LNCAP (cell line): ENCODE measurements around the gene OR6S1.

Experiments
- TF ChIP-seq, protein P1 (sequence below): fragments of 450-650 bp; IDR thresholded peaks from 2 replicates; pipeline ENCODE4 v1.5.1; 2017; ENCODE audit warnings: mild to moderate bottlenecking

The OR6S1 gene

GRCh38 chr14:20631023-20631879, 10.2 kb downstream of the OR6S1 start:
- TF ChIP-seq, protein P1, sequence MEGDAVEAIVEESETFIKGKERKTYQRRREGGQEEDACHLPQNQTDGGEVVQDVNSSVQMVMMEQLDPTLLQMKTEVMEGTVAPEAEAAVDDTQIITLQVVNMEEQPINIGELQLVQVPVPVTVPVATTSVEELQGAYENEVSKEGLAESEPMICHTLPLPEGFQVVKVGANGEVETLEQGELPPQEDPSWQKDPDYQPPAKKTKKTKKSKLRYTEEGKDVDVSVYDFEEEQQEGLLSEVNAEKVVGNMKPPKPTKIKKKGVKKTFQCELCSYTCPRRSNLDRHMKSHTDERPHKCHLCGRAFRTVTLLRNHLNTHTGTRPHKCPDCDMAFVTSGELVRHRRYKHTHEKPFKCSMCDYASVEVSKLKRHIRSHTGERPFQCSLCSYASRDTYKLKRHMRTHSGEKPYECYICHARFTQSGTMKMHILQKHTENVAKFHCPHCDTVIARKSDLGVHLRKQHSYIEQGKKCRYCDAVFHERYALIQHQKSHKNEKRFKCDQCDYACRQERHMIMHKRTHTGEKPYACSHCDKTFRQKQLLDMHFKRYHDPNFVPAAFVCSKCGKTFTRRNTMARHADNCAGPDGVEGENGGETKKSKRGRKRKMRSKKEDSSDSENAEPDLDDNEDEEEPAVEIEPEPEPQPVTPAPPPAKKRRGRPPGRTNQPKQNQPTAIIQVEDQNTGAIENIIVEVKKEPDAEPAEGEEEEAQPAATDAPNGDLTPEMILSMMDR = no peak

DNA sequence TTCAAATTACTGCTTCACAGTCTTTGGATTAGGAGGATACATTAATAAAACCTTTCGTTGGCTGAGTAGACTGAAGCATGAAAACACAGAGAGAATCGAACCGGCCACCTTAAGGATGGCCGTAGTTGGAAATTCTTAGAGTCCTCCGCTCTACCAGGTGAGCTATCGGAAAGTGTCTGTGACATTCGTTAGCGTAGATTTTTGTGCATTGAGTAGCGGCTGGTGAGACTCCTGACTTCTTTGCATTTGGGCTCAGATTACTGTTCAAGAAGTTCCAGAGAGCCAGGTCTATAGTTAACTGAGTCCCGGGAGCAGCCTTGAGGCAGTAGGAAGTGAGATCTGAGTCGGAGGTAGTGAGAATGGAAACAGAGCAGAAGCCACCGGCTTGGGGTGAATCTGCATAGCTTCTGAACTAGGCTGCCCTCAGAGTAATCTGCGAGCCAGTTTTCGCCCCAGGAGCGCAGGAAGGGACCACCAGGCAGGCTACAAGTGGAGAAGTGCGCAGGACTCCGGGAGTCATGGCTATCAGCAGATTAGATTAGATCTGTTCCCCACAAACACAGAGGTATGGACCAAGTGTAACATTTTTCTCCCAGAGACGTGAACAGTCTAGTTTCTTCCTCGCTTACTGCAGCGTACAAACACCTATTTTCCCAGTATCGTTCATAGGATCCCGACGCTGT, 11.0 kb downstream of the OR6S1 start:
- TF ChIP-seq, protein P1 = no peak

DNA sequence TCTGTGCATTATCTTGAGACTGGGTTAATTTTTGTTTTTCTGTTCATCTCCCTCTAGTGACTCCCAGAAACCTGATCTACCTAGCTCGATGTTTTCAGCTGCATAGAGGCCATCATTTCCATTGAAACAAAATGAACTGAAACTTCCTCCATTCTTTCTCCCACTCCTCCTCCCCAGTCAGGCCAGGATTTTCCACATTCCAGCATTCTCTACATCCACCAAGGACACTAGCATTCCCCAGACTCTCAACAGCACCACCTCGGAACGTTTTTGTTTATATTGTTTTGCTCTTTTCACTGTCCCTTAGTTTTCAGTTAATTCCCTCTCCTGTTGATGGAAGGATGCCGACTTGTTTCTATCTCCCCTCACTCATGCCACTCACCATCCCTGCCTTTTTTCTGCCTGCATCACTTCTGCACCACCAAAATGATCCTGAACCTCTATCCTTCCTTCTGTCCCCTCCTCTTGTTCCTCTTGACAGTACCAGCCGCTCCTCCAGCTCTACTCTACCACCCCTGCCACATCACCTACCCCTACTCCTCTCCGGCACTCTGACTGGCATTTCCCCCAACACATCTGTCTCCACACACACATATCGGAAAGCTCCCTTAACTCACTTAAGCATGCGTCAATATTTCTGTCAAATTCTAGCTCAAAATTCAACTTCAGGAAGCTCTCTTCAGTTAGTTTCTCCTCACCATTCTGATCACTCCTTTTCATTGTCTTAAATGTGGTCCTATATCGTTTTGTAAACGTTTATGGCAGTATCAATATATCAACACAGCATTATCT, 13.2 kb downstream of the OR6S1 start:
- TF ChIP-seq, protein P1 = no peak

- TF ChIP-seq, protein P1 = no peak
Measured at GRCh38 chr14:20627346-20628027, 14.0 kb downstream of the OR6S1 start.

DNA sequence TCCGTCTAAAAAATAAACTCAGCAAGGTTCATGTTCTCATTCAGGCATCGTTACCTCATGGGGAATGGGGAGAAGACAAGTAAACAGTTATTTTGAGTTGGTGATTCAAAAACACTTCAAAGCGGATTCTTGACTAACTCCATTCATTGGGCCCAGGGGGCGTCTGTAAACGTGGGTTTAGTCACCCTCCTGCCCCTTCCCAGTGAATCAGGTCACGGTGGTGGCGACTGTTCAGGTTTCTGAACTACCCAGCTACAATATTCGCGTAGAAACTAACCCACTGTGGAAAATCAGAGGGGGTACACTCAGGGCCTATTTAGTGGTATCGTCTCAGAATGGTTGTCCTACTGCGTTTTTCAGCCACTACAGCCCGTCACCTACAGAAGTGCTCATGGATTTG, 15.2 kb downstream of the OR6S1 start:
- TF ChIP-seq, protein P1 = no peak

GRCh38 chr14:20624495-20625070, 16.9 kb downstream of the OR6S1 start:
- TF ChIP-seq, protein P1 = no peak

- TF ChIP-seq, protein P1 = no peak
Measured at GRCh38 chr14:20623798-20624197, 17.7 kb downstream of the OR6S1 start.
